Retinal pigment epithelial cell (primary cell): ENCODE data around the gene SCGB3A2.
"Not testable (repeated sequence)": the region's sequence is repeated elsewhere in the genome, so short reads cannot be mapped to it uniquely, and the experiment has no call there.

Experiments
- DNase-seq: peaks from one replicate; pipeline ENCODE4 v3.0.0-alpha.2; 2010; ENCODE audit warnings: low read depth
- H3K4me3 ChIP-seq: 2 replicates; pipeline ENCODE4 v1.5.1; 2011; ENCODE audit warnings: mild to moderate bottlenecking, low read length, control low read depth, moderate library complexity
- CTCF ChIP-seq: conservative IDR thresholded peaks from 2 replicates; pipeline ENCODE4 v1.5.1; 2011; ENCODE audit warnings: low read depth, low read length, control low read depth, inconsistent platforms

The SCGB3A2 gene

GRCh38 chr5:147860641-147861025, 17.9 kb upstream of the SCGB3A2 start:
- no peak overlapping the region for H3K4me3 ChIP-seq
- TF ChIP-seq CTCF: no peak
- no peak for DNase-seq

GRCh38 chr5:147863454-147864158, 14.9 kb upstream of the SCGB3A2 start:
- DNase-seq: no peak
- no peak overlapping the region for H3K4me3 ChIP-seq
- no peak for TF ChIP-seq CTCF

- TF ChIP-seq CTCF: no peak
- H3K4me3 ChIP-seq: no peak overlapping the region
Measured at GRCh38 chr5:147869112-147869511, 9.4 kb upstream of the SCGB3A2 start.

GRCh38 chr5:147869892-147870291, 8.6 kb upstream of the SCGB3A2 start:
- DNase-seq: not testable (repeated sequence)

More at GRCh38 chr5:147869112-147869511, 9.4 kb upstream of the SCGB3A2 start:
- no peak for DNase-seq

GRCh38 chr5:147871980-147872549, 6.4 kb upstream of the SCGB3A2 start:
- not testable (repeated sequence) for H3K4me3 ChIP-seq, DNase-seq

More at GRCh38 chr5:147869892-147870291, 8.6 kb upstream of the SCGB3A2 start:
- H3K4me3 ChIP-seq: not testable (repeated sequence)

- not testable (repeated sequence) for DNase-seq, H3K4me3 ChIP-seq
Measured at GRCh38 chr5:147872744-147873435, 5.6 kb upstream of the SCGB3A2 start.

GRCh38 chr5:147874118-147874875, 4.2 kb upstream of the SCGB3A2 start:
- DNase-seq: not testable (repeated sequence)

GRCh38 chr5:147874910-147875367, 3.6 kb upstream of the SCGB3A2 start:
- TF ChIP-seq CTCF: no peak
- no peak for DNase-seq

More at GRCh38 chr5:147874118-147874875, 4.2 kb upstream of the SCGB3A2 start:
- not testable (repeated sequence) for H3K4me3 ChIP-seq

More at GRCh38 chr5:147874910-147875367, 3.6 kb upstream of the SCGB3A2 start:
- no peak overlapping the region for H3K4me3 ChIP-seq
